HEK293T (cell line): ENCODE results near the gene PTGES3L.

Experiments
- ARNT ChIP-seq: fragments of 450-650 bp; IDR thresholded peaks from 2 replicates; pipeline ENCODE4 v1.6.1; 2017; ENCODE audit warnings: mild to moderate bottlenecking
- BHLHE40 ChIP-seq: fragments of 450-650 bp; IDR thresholded peaks from 2 replicates; pipeline ENCODE4 v1.6.1; 2016; ENCODE audit warnings: mild to moderate bottlenecking, moderate library complexity, borderline replicate concordance
- CTBP1 ChIP-seq: fragments of 450-650 bp; IDR thresholded peaks from 2 replicates; pipeline ENCODE4 v1.6.1; 2016; ENCODE audit warnings: borderline replicate concordance
- ELF4 ChIP-seq: fragments of 450-650 bp; IDR thresholded peaks from 2 replicates; pipeline ENCODE4 v1.6.1; 2017; ENCODE audit warnings: antibody characterized with exemption
- FOXM1 ChIP-seq: fragments of 450-650 bp; IDR thresholded peaks from 2 replicates; pipeline ENCODE4 v1.6.1; 2017; ENCODE audit warnings: mild to moderate bottlenecking, borderline replicate concordance
- NFRKB ChIP-seq: fragments of 450-650 bp; IDR thresholded peaks from 2 replicates; pipeline ENCODE4 v1.6.1; 2016; ENCODE audit warnings: mild to moderate bottlenecking, moderate library complexity
- SP1 ChIP-seq: fragments of 450-650 bp; IDR thresholded peaks from 2 replicates; pipeline ENCODE4 v1.6.1; 2017

GRCh38 chr17:42924891-42925290, 55.0 kb downstream of the PTGES3L start:
- TF ChIP-seq ARNT (no peak), FOXM1 (no peak), NFRKB (no peak), SP1 (no peak), CTBP1 (no peak), BHLHE40 (no peak), ELF4 (no peak)
